Measurements from ENCODE around the gene TADA1.

GRCh38 chr1:166910396-166910994, 34.4 kb upstream of the TADA1 start:
- TF ChIP-seq POLR2A (IDR thresholded peaks at IDR 0.05; ENCODE audit: low read depth, low read length) (no peak), POLR2AphosphoS5 (IDR thresholded peaks at IDR 0.05; ENCODE audit: low read depth, low read length) (no peak), TAF1 (IDR thresholded peaks at IDR 0.05; ENCODE audit: borderline replicate concordance, low read depth, low read length) (no peak)
